NCI-H510A treated with DMSO at 0.1 percent for 48 hours (cell line): Measurements from ENCODE around the gene GREM2.

Experiments used
- DNase-seq: peaks from one replicate; lab custom pipeline; 2025; lab: John Stamatoyannopoulos, UW

GREM2 gene

DNA sequence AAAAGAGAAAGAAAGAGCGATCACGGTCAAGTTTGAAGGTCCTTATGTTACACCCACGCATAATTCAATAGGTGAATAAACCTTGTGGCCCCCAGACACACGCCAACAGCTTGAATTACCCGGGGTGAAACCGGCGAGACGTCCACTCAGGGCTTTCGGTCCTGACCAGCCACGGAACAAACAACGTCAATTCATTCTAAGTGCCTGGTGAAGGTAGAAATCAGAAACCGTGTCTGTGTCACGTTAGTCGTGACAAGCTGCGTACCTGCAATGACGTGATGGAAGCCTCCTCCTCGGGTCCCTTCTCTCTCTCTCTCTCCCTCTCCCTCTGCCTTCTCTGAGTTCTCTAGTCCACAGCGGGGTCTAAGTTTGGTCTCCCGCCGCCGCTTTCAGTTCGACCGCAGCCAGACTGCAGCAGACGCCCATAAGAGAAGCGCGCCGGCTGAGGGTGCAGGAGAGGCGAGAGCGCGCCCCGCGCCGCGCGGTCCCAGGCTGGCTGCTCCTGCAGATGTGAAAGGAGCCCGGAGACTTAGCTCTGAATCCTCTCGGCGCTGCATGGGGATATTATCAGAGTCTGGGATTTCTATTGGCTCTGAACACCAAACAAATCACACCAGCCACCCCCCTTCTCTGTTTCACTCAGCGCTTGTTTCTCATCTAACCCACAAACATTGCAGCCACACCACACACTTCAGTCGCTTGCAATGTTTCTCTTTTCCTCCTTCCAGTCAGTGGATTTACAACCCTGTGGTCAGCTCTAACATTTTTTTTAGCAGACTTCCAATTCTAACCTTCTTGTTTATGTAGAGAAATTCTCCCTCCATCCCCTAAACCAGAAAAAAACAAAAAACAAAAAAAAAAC is at the start of gene GREM2:
TSS of gene GREM2 (minus strand) at position 537 of the 862 bp plus-strand sequence. CDS start 118,680 bp downstream, outside the sequence.
- DNase-seq: peak; percentile 25

DNA sequence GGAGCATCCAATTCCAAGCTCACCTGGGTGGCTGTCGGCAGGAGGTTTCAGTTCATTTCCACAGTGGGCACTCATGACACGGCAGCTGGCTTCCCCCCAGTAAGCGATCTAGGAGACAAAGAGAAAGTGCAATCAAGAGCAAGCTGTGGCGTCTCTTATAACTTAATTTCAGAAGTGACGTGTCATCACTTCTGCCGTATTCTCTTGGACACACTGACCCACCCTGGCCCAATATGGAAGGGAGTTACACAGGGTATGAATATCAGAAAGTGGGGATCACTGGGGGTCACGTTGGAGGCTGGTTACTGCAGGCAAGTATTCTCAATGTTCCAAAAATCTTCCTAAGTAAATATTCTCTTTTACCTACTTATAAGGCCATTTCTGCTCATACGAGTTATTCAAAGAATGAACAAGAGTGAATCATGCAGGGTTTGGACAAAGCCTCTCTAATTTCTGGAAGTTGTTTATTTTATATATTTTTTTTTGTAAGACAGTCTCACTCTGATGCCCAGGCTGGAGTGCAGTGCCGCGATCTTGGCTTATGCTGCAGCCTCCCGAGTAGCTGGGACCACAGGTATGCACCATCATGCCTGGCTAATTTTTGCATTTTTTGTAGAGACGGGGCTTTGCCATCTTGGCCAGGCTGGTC is 46.5 kb upstream of the GREM2 start:
- DNase-seq: no peak

DNA sequence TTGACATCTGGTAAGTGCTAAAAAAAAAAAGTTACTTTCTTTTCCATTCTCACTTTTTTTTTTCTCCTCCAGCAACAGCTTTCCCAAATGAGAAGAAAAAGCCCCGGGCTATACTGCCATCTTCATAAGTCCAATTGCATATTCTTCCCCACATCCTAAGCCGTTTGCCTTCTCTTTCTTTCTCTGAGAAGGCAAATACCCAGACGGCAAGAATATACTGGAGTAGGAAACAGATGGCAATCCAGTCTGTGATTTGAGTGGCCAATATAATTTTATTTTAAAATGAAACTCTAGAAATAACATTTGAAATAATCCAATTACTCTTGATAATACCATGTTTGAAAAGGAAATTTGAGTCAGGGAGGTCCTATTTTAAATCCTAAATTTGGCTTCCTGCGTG is 44.6 kb upstream of the GREM2 start:
- no peak for DNase-seq

GRCh38 chr1:240652961-240653409 is 41.0 kb upstream of the GREM2 start:
- peak; percentile 77 for DNase-seq

DNA sequence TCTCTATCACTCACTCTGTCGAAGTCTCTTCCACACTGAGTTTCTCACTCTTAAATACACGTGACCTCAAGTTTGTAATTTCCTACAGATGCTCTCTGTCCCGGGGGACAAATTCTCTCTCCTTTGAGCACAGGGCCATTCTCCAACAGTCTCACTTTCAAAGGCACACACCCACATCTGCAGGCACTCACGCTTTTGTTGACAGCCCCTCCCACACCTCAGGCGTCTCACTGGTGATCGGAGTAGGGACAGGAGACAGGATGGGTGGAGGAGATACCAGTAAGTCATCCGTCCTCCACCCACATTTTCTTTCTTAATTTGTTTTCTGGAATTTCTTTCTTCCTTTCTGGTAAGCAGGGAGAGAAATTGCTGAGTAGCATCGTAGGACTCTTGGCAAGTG is 40.6 kb upstream of the GREM2 start:
- no peak for DNase-seq

DNA sequence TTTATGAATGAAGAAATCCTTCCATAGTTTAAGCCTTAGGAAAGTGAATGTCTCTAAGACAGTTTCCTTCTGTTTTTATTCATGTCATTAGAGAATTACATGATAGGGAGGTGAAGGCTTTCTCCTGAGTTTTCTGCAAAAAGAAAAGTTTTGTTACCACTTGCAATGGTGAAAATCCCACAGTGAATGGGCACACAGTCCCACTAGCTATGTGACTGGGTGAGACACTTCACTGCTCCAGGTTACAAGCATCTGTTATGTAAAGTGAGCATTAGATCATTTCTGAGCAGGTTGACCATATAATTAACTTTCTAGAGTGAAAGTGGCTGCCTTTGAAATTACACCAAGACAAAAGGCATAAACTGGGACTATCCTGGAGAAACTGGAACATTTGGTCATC is 38.9 kb upstream of the GREM2 start:
- no peak for DNase-seq

GRCh38 chr1:240649733-240650721 is 38.1 kb upstream of the GREM2 start:
- no peak for DNase-seq

DNA sequence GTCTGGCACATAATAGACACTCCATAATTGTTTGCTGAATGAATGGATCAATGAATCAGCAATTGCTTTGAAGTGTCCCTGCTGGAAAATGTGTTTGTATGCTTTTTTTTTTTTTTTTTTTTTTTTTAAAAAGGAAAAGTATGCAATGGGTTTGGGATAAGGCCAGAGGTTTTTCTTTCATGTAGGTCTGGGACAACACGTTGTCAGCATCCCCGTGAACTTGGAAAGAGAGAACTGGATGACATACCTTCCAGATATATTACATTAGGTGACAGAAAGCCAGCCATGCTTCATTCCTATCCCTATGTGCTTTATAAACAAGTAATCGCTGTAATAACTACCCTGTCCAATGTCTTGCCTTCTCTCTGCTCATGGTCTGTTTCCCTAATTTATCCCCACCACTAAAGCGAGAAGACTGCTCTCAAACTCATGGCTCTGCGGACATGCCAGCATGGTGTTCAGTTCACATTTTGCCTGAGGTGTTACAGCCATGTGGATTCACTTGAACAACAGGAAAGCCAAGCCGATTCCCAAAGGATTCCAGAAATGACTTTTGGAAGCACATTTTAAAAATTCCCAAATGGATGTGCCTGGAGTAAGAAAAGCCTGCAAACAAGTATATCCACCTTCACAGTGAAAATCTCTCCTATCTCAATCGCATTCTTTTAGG is 34.8 kb upstream of the GREM2 start:
- DNase-seq: no peak

- no peak for DNase-seq
Measured at GRCh38 chr1:240644732-240645131, 32.8 kb upstream of the GREM2 start.

- no peak for DNase-seq
Measured at GRCh38 chr1:240635466-240636256, 23.7 kb upstream of the GREM2 start.

DNA sequence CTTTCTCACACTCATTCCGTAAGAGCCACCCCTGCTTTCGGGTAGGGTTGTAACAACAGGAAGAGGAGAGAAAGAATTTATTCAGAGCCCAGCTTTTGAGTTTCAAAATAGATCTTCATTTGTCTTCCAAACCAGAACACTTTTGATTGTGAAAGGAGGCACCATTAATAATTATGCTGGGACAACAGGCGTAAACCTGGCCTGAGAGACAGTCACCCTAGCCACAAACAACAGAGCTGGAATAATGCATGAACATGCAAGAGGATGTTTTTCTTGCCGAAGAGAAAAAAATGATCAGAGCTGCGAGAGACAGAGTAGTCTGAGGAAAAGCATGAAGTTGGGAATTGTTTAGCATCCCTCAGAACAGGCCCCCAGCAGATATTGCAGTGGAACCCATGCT is 18.5 kb upstream of the GREM2 start:
- no peak for DNase-seq

DNA sequence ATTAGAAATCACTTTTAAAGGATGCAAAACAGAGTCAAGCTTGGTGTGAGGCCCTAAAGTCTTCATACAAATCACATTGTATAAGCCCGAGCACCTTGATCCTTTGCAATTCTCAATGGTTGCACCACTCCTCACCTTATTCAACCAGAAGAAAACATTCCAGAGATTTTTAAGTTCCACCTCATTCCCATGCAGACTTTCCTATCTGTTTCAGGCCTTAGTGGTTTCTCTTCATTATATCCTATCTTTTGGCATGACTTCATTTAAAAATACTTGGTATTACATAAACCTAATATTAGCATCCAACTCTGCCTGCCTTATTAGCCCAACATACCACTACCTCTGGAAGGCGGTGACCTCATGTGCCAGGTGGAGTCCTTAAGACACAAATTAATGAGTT is 9.3 kb upstream of the GREM2 start:
- no peak for DNase-seq

- no peak for DNase-seq
Measured at GRCh38 chr1:240619906-240620621, 8.1 kb upstream of the GREM2 start.

GRCh38 chr1:240619357-240619756 is 7.4 kb upstream of the GREM2 start:
- no peak for DNase-seq

DNA sequence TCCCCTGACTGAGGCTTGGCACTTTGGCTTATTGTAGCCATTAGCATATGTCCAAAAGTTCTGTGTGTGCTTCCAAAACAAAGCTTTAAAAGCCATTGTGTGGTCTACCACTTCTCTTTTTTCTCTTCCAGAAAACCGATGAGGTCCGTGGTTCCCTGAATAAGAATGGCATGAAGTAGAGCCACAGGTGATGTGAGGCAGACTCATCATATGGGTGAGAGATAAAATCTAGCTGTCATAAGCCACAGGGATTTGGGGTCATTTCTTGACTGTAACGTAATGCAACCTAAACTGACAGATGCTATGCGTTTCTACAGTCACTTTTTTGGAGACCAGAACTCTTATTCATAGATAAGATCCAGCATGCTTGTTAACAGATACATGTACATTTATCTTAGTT is 7.0 kb upstream of the GREM2 start:
- no peak for DNase-seq

DNA sequence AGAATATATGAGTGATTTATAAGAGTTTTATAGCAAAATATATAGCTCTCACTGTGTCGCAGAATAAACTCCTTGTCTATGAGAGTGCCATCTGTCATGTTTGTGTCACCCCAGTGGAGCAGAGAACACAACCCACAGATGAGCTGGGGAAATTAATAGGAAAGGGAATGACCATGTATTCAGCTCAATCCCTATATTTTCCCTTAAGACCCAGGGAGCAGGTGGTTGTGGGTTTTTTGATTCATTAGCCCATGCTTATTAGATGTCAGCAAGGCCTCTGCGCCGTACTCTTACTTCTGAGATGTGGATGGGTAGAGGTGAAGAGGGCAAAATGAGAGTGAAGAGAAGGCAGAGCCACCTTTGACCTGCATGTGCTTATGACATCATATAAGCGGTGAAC is 4.1 kb upstream of the GREM2 start:
- DNase-seq: no peak

DNA sequence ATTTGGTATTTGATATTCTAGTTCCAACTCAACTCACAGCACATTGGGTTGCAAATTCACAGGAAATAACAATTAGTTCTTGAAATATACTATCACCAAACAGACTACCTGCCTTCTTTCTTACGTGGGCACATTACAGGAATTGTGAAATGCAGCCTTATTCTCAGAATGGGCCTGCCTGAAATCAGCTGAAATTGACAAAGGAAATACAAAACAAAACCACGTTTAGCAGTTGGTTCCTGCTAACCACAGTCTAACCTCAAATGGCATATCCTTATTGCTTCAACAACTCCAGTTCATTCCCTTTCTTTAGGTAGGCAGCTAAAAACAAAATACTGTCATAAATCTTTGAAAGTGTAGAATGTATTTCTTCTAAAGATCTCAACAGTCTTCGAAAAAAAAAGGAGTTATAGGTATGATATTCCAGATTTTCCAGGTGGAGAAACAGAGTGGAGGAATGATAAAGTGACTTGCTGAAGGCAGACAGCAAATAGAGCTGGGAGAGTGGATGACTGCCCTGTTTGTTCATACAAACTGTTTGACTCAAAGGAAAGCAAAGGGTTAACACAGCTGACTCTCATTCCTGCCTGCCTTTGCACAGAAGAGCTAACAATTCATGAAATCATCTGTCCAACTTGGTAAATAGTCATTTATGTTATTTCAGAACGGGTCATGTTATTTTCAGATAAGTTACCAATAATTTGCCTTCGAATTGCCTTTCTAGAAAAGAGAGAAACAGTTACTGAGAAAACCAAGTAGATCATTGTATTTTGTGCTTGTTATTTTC is 1.6 kb upstream of the GREM2 start:
- no peak for DNase-seq

DNA sequence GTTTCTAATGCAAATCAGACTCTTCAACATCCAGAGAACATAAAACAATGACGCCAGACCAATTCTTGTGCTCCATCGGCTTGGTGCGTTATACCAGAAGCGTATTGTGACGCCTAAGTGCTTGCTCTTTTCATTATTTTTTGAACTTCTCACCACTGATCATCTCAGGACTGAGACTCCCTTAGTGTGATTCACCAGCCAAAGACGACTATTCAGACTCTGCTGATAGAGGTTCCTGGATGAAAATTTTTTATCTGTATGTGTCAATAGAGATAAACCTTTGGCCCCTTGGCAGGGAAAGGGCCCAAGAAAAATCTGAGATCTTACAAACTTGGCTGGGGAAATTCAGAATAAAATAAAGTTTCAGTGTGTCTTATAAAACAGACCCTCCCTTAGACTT is 856 bp upstream of the GREM2 start:
- no peak for DNase-seq

- no peak for DNase-seq
Measured at GRCh38 chr1:240611228-240611618, 732 bp downstream of the GREM2 start.
